Neural cell (in vitro differentiated cells): ENCODE results near the gene MANBA. TPM values are rescaled to one million over a fixed set of nuclear protein-coding genes. Genes with fewer than 3 reads are reported as not detected.

Source experiments
- H2AFZ ChIP-seq: fragments of 200-600, 300-800 bp; sonication (generic), shearing (Covaris generic); 2 replicates; pipeline ENCODE4 v1.6.0; 2014; ENCODE audit warnings: low read depth, mild to moderate bottlenecking, antibody characterized with exemption, low read length, moderate library complexity
- H3F3A ChIP-seq: fragments of 200-600 bp; shearing (Covaris generic); 2 replicates; pipeline ENCODE4 v1.6.1; 2016; ENCODE audit warnings: mild to moderate bottlenecking, moderate library complexity, mixed read lengths, antibody characterized with exemption, low read length; ENCODE audit not compliant: insufficient read depth, poor library complexity, severe bottlenecking
- H3K27ac ChIP-seq: fragments of 200-600, 300-800 bp; sonication (generic), shearing (Covaris generic); 2 replicates; pipeline ENCODE4 v1.5.1; 2014; ENCODE audit warnings: mild to moderate bottlenecking, low read length, moderate library complexity
- H3K27me3 ChIP-seq: fragments of 300-800, 200-600 bp; sonication (generic), shearing (Covaris generic); 2 replicates; pipeline ENCODE4 v1.6.0; 2014; ENCODE audit warnings: mild to moderate bottlenecking, low read depth, low read length, moderate library complexity; ENCODE audit not compliant: insufficient read depth
- H3K36me3 ChIP-seq: fragments of 300-800, 200-600 bp; sonication (generic), shearing (Covaris generic); 2 replicates; pipeline ENCODE4 v1.5.1; 2014; ENCODE audit warnings: mild to moderate bottlenecking, antibody characterized with exemption, low read length, moderate library complexity; ENCODE audit not compliant: insufficient read depth
- H3K4me2 ChIP-seq: fragments of 300-800, 200-600 bp; sonication (generic), shearing (Covaris generic); 2 replicates; pipeline ENCODE4 v1.6.0; 2014; ENCODE audit warnings: mild to moderate bottlenecking, low read length
- H3K4me3 ChIP-seq: fragments of 300-800, 200-600 bp; sonication (generic), shearing (Covaris generic); 2 replicates; pipeline ENCODE4 v1.5.1; 2014; ENCODE audit warnings: mild to moderate bottlenecking, low read length, moderate library complexity
- H3K79me2 ChIP-seq: fragments of 200-600 bp; shearing (Covaris generic); replicated peaks from 2 replicates; pipeline ENCODE4 v1.6.0; 2014; ENCODE audit warnings: mild to moderate bottlenecking, low read length, moderate library complexity; ENCODE audit not compliant: insufficient read depth
- H3K9ac ChIP-seq: fragments of 300-800, 200-600 bp; sonication (generic), shearing (Covaris generic); 2 replicates; pipeline ENCODE4 v1.6.1; 2016; ENCODE audit warnings: mild to moderate bottlenecking, low read length, mixed read lengths
- H3K9me2 ChIP-seq: fragments of 200-600 bp; shearing (Covaris generic); 2 replicates; pipeline ENCODE4 v1.6.1; 2016; ENCODE audit warnings: mild to moderate bottlenecking, low read length, mixed read lengths; ENCODE audit not compliant: insufficient read depth
- H3K9me3 ChIP-seq: fragments of 200-600, 300-800 bp; sonication (generic), shearing (Covaris generic); 2 replicates; pipeline ENCODE4 v1.6.1; 2016; ENCODE audit warnings: mild to moderate bottlenecking, mixed run types, low read length, moderate library complexity, mixed read lengths
- H4K20me1 ChIP-seq: fragments of 200-600 bp; shearing (Covaris generic); 2 replicates; pipeline ENCODE4 v1.6.1; 2016; ENCODE audit warnings: mild to moderate bottlenecking, mixed run types; ENCODE audit not compliant: insufficient read depth
- EP300 ChIP-seq: fragments of 450-650 bp; conservative IDR thresholded peaks from 2 replicates; pipeline ENCODE4 v1.6.1; 2014; ENCODE audit warnings: antibody characterized with exemption, mild to moderate bottlenecking, moderate library complexity; ENCODE audit not compliant: poor library complexity, severe bottlenecking
- EZH2 ChIP-seq: fragments of 200-600, 300-800 bp; shearing (Covaris generic), sonication (generic); IDR thresholded peaks from 2 replicates; pipeline ENCODE4 v1.6.1; 2014; ENCODE audit warnings: antibody characterized with exemption, low read length, borderline replicate concordance, mild to moderate bottlenecking; ENCODE audit not compliant: insufficient read depth, poor library complexity, severe bottlenecking
- MXI1 ChIP-seq: fragments of 450-650 bp; conservative IDR thresholded peaks from 2 replicates; pipeline ENCODE4 v1.6.1; 2014; ENCODE audit warnings: antibody characterized with exemption, mild to moderate bottlenecking; ENCODE audit not compliant: poor library complexity, severe bottlenecking
- POLR2AphosphoS5 ChIP-seq: IDR thresholded peaks from 2 replicates; pipeline ENCODE4 v1.6.1; 2012
- RAD21 ChIP-seq: fragments of 450-650 bp; conservative IDR thresholded peaks from 2 replicates; pipeline ENCODE4 v1.6.1; 2014; ENCODE audit warnings: antibody characterized with exemption, mild to moderate bottlenecking, moderate library complexity
- SMC3 ChIP-seq: fragments of 450-650 bp; conservative IDR thresholded peaks from 2 replicates; pipeline ENCODE4 v1.6.1; 2014; ENCODE audit warnings: antibody characterized with exemption, mild to moderate bottlenecking, moderate library complexity; ENCODE audit not compliant: poor library complexity
- TAF1 ChIP-seq: IDR thresholded peaks from 2 replicates; pipeline ENCODE4 v1.6.1; 2012; ENCODE audit warnings: low read depth
- polyA plus RNA-seq: library from polyadenylated mRNA; depleted of rRNA; stranded (reverse); fragments of >200 nt; gene quantifications from 2 replicates; pipeline ENCODE4 v1.2.3, GENCODE V29; 2014
- TF ChIP-seq, protein P1 (sequence below): fragments of 450-650 bp; IDR thresholded peaks from 2 replicates; pipeline ENCODE4 v1.5.1; 2014; ENCODE audit warnings: antibody characterized with exemption, mild to moderate bottlenecking, moderate library complexity; ENCODE audit not compliant: poor library complexity, severe bottlenecking
- TF ChIP-seq, protein P2 (sequence below): IDR thresholded peaks from 2 replicates; pipeline ENCODE4 v1.6.1; 2012; ENCODE audit warnings: borderline replicate concordance

Gene MANBA
- polyA plus RNA-seq, 1 donor from 2014 or later = 43.8 TPM

DNA sequence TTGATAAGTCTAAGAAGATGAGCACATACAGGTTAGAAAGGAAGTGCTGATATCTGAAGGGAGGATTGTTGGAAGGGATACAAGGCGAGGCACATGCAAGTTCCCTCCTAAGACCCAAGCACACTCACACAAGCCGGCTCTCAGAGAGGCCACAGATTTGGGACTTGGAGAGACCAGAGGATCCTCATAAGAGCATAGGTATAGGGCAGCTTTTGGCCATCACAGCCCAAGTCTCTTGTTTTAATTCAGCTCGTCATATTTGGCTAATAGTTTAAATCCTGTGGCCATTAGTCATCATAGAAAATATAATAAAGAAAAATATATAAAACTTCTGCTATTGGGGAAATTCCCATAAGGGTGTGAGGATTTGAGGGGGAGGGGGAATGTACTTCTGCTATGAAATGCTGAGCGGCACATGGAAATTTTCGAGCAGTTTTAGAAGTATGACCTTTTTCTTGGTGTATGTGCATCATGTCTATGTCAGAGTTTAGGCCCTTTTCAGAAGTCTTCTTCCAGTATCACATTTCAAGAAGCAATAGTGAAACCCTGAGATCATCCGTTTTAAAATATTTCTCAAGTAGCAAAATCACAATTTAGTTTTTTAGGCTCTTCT lies 161.9 kb downstream of the MANBA start:
- H3K27ac ChIP-seq = no peak overlapping the region
- H3K4me2 ChIP-seq = no peak overlapping the region
- H3K9ac ChIP-seq = no peak overlapping the region
- no peaks in the 10 kb centered on the region for H3K9me2 ChIP-seq
- H3K79me2 ChIP-seq = no peaks in the 10 kb centered on the region
- H4K20me1 ChIP-seq = no peaks in the 10 kb centered on the region
- H2AFZ ChIP-seq = no peak overlapping the region
- H3K9me3 ChIP-seq = no peaks in the 10 kb centered on the region
- no peaks in the 10 kb centered on the region for H3K27me3 ChIP-seq
- TF ChIP-seq, protein P1, sequence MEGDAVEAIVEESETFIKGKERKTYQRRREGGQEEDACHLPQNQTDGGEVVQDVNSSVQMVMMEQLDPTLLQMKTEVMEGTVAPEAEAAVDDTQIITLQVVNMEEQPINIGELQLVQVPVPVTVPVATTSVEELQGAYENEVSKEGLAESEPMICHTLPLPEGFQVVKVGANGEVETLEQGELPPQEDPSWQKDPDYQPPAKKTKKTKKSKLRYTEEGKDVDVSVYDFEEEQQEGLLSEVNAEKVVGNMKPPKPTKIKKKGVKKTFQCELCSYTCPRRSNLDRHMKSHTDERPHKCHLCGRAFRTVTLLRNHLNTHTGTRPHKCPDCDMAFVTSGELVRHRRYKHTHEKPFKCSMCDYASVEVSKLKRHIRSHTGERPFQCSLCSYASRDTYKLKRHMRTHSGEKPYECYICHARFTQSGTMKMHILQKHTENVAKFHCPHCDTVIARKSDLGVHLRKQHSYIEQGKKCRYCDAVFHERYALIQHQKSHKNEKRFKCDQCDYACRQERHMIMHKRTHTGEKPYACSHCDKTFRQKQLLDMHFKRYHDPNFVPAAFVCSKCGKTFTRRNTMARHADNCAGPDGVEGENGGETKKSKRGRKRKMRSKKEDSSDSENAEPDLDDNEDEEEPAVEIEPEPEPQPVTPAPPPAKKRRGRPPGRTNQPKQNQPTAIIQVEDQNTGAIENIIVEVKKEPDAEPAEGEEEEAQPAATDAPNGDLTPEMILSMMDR = no peak
- no peak for TF ChIP-seq EZH2
- TF ChIP-seq POLR2AphosphoS5 = no peak
- TF ChIP-seq, protein P2, sequence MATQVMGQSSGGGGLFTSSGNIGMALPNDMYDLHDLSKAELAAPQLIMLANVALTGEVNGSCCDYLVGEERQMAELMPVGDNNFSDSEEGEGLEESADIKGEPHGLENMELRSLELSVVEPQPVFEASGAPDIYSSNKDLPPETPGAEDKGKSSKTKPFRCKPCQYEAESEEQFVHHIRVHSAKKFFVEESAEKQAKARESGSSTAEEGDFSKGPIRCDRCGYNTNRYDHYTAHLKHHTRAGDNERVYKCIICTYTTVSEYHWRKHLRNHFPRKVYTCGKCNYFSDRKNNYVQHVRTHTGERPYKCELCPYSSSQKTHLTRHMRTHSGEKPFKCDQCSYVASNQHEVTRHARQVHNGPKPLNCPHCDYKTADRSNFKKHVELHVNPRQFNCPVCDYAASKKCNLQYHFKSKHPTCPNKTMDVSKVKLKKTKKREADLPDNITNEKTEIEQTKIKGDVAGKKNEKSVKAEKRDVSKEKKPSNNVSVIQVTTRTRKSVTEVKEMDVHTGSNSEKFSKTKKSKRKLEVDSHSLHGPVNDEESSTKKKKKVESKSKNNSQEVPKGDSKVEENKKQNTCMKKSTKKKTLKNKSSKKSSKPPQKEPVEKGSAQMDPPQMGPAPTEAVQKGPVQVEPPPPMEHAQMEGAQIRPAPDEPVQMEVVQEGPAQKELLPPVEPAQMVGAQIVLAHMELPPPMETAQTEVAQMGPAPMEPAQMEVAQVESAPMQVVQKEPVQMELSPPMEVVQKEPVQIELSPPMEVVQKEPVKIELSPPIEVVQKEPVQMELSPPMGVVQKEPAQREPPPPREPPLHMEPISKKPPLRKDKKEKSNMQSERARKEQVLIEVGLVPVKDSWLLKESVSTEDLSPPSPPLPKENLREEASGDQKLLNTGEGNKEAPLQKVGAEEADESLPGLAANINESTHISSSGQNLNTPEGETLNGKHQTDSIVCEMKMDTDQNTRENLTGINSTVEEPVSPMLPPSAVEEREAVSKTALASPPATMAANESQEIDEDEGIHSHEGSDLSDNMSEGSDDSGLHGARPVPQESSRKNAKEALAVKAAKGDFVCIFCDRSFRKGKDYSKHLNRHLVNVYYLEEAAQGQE = no peak
- TF ChIP-seq MXI1 = no peak
- no peak for TF ChIP-seq RAD21
- TF ChIP-seq SMC3 = no peak
- no peak for TF ChIP-seq TAF1
- no peak for TF ChIP-seq EP300
- peaks cover 6% of the 10 kb centered on the region for H3K36me3 ChIP-seq
- H3K4me3 ChIP-seq = no peak overlapping the region
- H3F3A ChIP-seq = no peaks in the 10 kb centered on the region

DNA sequence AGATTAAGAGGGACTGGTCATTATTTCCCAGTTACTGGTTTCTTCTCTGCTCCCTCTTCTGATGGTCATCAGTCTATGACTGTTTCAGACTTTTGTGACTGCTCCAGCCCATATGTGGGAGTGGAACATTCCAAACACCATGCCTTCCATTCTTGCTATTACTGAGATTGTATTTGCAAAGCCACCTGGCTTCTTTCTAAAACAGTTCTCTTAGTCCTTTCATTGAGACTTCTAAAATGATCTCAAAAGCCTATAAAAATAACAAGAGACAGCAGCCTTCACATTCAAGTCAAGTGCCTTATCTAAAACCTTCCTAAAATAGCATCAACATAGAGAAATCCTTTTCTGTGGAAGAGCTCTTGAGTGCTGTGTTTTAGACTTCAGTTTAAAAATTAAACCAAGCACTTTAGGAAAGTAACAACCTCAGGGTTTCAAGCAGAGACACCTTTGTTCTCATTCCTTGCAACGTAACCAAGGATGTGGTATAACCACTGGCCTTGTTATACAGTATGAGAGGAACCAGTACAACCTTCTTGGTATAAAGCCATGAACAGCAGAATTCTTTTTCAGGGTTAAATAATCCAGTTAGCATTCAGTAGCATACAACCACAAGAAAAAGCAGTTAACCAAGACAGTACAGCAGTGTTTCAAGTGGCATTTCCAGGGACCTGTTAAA lies 162.5 kb downstream of the MANBA start:
- Histone ChIP-seq H3K27ac (no peak overlapping the region), H3K9me2 (no peaks in the 10 kb centered on the region), H3K9ac (no peak overlapping the region), H3F3A (no peaks in the 10 kb centered on the region), H3K4me3 (no peak overlapping the region), H4K20me1 (no peaks in the 10 kb centered on the region), H3K9me3 (no peaks in the 10 kb centered on the region), H3K27me3 (no peaks in the 10 kb centered on the region), H3K79me2 (no peaks in the 10 kb centered on the region), H3K4me2 (no peak overlapping the region), H2AFZ (no peak overlapping the region), H3K36me3 (peaks cover 6% of the 10 kb centered on the region)
- TF ChIP-seq POLR2AphosphoS5 (no peak), SMC3 (no peak), EZH2 (no peak), MXI1 (no peak), TAF1 (no peak), RAD21 (no peak), EP300 (no peak)
- TF ChIP-seq, protein P1 = no peak
- TF ChIP-seq, protein P2 = no peak
